NT2/D1 (cell line): Measurements from ENCODE around the gene TMX4.

Experiments used
- YY1 ChIP-seq: IDR thresholded peaks from 2 replicates; pipeline ENCODE4 v1.6.1; 2011; ENCODE audit not compliant: insufficient read length, insufficient read depth
- ZNF274 ChIP-seq: IDR thresholded peaks from 2 replicates; pipeline ENCODE4 v1.6.1; 2011; ENCODE audit warnings: mild to moderate bottlenecking, low read depth, low read length

DNA sequence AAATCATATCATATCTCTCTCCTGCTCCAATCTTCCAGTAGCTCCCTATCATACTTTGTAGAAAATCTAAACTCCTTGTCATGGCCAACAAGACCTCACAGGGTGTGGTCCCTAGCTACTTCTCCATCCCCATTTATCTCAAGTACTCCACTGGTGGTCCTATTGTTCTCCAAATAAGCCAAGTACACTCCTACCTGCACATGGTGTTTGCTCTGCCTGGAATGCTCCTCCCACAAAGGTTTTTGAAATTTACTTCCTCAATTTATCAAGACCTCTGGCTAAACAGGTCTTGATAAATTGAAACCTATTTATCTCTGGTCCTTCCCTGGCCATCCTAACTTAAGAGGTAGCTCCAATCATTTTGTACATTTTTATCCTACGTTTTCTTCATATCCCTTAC is 12.1 kb downstream of the TMX4 start:
- TF ChIP-seq ZNF274 (no peak), YY1 (no peak)
